Stomach (tissue), 4 donors: ENCODE results near the gene GFY.

ENCODE experiments used
- CTCF ChIP-seq, 7 experiments: fragments of 450-650 bp in 4 of 7; fragments of 200-600 bp in 3 of 7; sonication (generic) in 3 of 7; IDR thresholded peaks; one replicate each; pipeline ENCODE4 v1.5.1; 2016 to 2019; ENCODE audit warnings: antibody characterized with exemption in 7 of 7, control low read depth in 2 of 7, mild to moderate bottlenecking in 1 of 7
- EP300 ChIP-seq: sonication (generic); formaldehyde crosslinking; IDR thresholded peaks from one replicate; pipeline ENCODE4 v1.6.1; 2017; ENCODE audit warnings: antibody characterized with exemption
- POLR2A ChIP-seq, 4 donors: fragments of 450-650 bp; IDR thresholded peaks; one replicate each; pipeline ENCODE4 v1.6.1; 2016; ENCODE audit warnings: antibody characterized with exemption in 4 of 4, control low read depth in 2 of 4, mild to moderate bottlenecking in 1 of 4, moderate library complexity in 1 of 4

GRCh38 chr19:49413348-49413747 lies 11.8 kb upstream of the GFY start:
- TF ChIP-seq POLR2A (IDR thresholded peaks at IDR 0.05) (no peak), CTCF (IDR thresholded peaks at IDR 0.05) (no peak), EP300 (no peak)
